ENCODE data around the gene C1R.

C1R gene

DNA sequence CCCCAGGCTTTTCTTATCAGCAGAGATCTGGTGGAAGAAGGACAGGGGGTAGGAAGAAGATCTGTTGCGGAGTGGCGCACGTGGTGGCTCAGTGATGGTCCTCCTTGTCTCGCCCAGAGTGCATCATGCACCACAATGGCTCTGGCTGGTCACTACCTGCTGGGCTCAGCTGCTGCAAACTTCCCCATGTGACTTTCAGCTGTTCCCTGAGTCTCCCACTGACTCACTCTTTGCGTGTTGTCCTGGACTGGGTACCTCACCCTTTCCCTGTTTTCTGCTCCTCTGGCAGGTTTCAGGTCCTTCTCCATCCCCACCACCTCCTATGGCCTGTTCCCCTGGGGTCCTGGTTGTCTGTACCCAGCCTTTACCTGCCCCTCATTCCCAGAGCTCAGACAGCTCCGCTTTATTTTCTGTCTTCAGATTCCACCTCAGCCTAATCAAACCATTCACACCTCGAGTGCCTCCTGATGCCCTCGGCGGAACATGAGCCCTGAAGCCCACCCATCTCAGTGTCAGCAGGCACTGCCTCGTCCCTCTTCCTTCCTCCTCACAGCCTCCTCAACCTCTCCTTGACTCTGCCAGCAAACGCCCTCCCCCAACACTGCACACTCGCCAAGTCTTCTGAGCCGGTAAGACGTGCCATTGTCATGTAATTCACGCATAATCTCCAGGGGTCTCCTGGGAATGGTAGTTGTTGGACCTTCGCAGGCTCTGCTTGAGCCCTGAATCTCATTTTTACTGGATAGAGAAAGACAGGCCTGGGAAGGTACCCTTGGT, 1.8 kb downstream of the C1R start:
- peak overlapping the region; percentile 57 for H3K4me3 ChIP-seq
- DNase-seq, result no peak
- peaks cover 0 to 47% (median 38%) of the 10 kb centered on the region in 4 donors for H3K4me1 ChIP-seq
- TF ChIP-seq, protein P1, sequence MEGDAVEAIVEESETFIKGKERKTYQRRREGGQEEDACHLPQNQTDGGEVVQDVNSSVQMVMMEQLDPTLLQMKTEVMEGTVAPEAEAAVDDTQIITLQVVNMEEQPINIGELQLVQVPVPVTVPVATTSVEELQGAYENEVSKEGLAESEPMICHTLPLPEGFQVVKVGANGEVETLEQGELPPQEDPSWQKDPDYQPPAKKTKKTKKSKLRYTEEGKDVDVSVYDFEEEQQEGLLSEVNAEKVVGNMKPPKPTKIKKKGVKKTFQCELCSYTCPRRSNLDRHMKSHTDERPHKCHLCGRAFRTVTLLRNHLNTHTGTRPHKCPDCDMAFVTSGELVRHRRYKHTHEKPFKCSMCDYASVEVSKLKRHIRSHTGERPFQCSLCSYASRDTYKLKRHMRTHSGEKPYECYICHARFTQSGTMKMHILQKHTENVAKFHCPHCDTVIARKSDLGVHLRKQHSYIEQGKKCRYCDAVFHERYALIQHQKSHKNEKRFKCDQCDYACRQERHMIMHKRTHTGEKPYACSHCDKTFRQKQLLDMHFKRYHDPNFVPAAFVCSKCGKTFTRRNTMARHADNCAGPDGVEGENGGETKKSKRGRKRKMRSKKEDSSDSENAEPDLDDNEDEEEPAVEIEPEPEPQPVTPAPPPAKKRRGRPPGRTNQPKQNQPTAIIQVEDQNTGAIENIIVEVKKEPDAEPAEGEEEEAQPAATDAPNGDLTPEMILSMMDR (IDR thresholded peaks at IDR 0.05), result no peak
- H3K9me3 ChIP-seq, result no peaks in the 10 kb centered on the region
- H3K27ac ChIP-seq, result peak overlapping the region; percentile 78 to 87
- intact Hi-C loops (cut with DNase I; ENCODE audit: low total_unique reads), result loop anchor here (5.0 kb wide), 1 partner anchor 887 kb away; no protein-coding TSS in a partner anchor
- no peaks in the 10 kb centered on the region for H3K27me3 ChIP-seq
- peaks cover 40 to 48% (median 44%) of the 10 kb centered on the region in 3 donors for H3K36me3 ChIP-seq

DNA sequence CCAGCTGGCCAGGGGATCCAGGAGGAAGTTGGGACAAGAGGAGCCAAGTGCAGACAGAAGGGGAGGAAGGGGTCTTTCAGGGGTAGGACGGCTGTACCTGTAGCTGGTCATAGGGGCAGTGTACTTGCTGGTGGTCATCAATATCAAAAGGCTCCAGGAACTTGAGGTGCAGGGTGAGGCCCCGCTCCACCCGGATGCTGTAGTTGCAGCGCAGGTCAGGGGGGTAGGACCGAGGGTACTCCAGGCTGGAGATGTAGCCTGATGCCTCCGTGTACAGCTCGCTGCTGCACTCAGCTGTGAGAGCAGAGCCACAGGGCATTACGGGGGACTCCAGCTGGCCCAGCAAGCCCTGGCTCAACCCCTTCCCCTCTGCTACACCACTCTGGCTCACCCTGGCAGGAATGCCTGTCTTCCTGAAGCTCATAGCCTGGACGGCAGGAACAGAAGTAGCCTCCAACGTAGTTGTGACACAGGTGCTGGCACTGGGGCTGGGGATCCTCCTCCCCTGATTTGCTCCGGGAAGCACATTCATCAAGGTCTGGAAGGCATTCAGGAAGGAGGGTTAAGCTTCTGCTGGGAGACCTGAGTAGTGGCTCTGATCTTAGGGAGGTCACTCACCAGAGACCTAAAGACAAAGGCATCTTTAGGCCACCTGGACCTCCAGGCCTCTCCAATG, 2.9 kb downstream of the C1R start:
- H3K4me3 ChIP-seq, result peak overlapping the region in 1 of 2 donors; percentile 57
- H3K27ac ChIP-seq, result peak overlapping the region; percentile 78 to 87
- intact Hi-C loops (cut with DNase I; ENCODE audit: low total_unique reads), result no loop called here
- DNase-seq, result no peak
- H3K4me1 ChIP-seq, result peaks cover 0 to 47% (median 38%) of the 10 kb centered on the region in 4 donors
- no peaks in the 10 kb centered on the region for H3K9me3 ChIP-seq
- peaks cover 50 to 57% (median 53%) of the 10 kb centered on the region in 3 donors for H3K36me3 ChIP-seq
- TF ChIP-seq, protein P1 (IDR thresholded peaks at IDR 0.05), result no peak
- H3K27me3 ChIP-seq, result no peaks in the 10 kb centered on the region

DNA sequence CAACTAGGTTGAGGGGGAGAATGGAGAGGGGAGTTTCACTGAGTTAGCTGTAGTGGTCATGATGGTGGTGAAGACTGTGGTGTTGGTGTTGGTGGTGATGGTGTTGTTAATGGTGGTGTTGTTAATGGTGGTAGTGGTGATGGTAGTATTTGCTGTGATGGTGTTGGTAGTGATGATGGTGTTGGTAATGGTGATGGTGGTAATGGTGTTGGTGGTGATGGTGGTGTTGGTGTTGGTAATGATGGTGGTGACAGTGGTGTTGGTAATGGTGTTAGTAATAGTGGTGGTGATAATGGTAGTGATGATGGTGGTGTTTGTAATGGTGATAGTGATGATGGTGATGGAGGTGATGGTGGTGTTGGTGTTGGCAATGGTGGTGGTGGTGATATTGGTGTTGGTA, 9.1 kb downstream of the C1R start:
- Histone ChIP-seq H3K9me3 (no peaks in the 10 kb centered on the region), H3K4me3 (no peak overlapping the region), H3K4me1 (peaks cover 0 to 25% (median 13%) of the 10 kb centered on the region in 4 donors), H3K27ac (no peak overlapping the region), H3K27me3 (no peaks in the 10 kb centered on the region), H3K36me3 (peaks cover 58 to 68% (median 64%) of the 10 kb centered on the region in 3 donors)
- intact Hi-C loops (cut with DNase I; ENCODE audit: low total_unique reads), result no loop called here
- TF ChIP-seq, protein P1 (IDR thresholded peaks at IDR 0.05), result no peak
- DNase-seq, result no peak

DNA sequence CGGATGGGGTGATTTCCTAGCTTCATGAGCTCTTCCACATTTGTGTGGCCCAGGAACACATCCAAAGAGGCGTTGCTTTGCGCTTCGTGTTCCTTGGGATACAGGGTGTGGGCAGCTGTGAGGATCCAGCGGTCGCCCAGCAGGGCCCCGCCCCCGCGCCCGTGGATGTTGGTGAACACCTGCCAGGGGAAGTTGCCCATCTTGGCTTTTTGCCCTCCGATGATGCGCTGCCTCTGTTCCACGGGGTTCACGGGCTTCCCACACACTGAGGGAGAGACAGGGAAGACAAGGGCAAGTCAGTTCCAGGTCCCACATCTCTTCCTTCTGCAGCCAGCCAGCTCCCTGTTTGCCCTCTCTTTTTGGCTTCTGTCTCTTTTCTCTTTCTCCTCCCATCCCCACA, 11.2 kb downstream of the C1R start:
- intact Hi-C loops (cut with DNase I; ENCODE audit: low total_unique reads), result no loop called here
- no peaks in the 10 kb centered on the region for H3K27me3 ChIP-seq
- DNase-seq, result no peak
- H3K36me3 ChIP-seq, result peaks cover 44 to 48% (median 46%) of the 10 kb centered on the region in 3 donors
- peak overlapping the region; percentile 52 to 82 for H3K27ac ChIP-seq
- H3K4me1 ChIP-seq, result peaks cover 0 to 25% (median 13%) of the 10 kb centered on the region in 4 donors
- H3K9me3 ChIP-seq, result no peaks in the 10 kb centered on the region
- H3K4me3 ChIP-seq, result no peak overlapping the region
- TF ChIP-seq, protein P1 (IDR thresholded peaks at IDR 0.05), result no peak

DNA sequence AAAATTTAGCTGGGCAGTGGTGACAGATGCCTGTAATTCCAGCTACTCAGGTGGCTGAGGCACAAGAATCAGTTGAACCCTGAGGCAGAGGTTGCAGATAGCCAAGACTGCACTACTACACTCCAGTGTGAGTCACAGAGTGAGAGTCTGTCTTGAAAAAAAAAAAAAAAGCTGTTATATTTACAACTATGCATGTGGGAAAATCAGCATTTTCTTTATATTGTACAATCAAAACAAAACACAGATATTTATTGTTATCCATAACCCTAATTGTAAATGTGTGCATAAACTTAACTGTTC, 12.5 kb downstream of the C1R start:
- TF ChIP-seq, protein P1 (IDR thresholded peaks at IDR 0.05), result no peak
- H3K9me3 ChIP-seq, result no peaks in the 10 kb centered on the region
- peaks cover 0 to 25% (median 13%) of the 10 kb centered on the region in 4 donors for H3K4me1 ChIP-seq
- no peak overlapping the region for H3K4me3 ChIP-seq
- peak overlapping the region; percentile 52 to 82 for H3K27ac ChIP-seq
- H3K27me3 ChIP-seq, result no peaks in the 10 kb centered on the region
- peaks cover 31 to 35% (median 33%) of the 10 kb centered on the region in 3 donors for H3K36me3 ChIP-seq
- intact Hi-C loops (cut with DNase I; ENCODE audit: low total_unique reads), result no loop called here
- DNase-seq, result no peak

Data from tibial artery (tissue), 4 donors.